Esophagus muscularis mucosa (tissue), 4 donors: ENCODE measurements around the gene HDAC4. TPM values are rescaled to one million over a fixed set of nuclear protein-coding genes. Genes with fewer than 3 reads are reported as not detected.

ENCODE experiments used
- DNase-seq: peaks from one replicate; pipeline ENCODE4 v3.0.0-alpha.2; 2017; ENCODE audit errors: extremely low spot score
- H3K27ac ChIP-seq, 4 donors: fragments of 200-600 bp; sonication (generic); replicated peaks in 1 of 4; 1 replicate in 3 of 4; 2 replicates in 1 of 4; pipeline ENCODE4 v1.5.1; 2016 to 2019; ENCODE audit warnings: mild to moderate bottlenecking in 1 of 4
- H3K27me3 ChIP-seq, 4 donors: fragments of 200-600 bp; sonication (generic); one replicate each; pipeline versions ENCODE4 v1.5.1 to v1.6.0; 2016 to 2019
- H3K36me3 ChIP-seq, 4 donors: fragments of 200-600 bp; sonication (generic); one replicate each; pipeline ENCODE4 v1.5.1; 2016 to 2019
- H3K4me1 ChIP-seq, 4 donors: fragments of 200-600 bp; sonication (generic); one replicate each; pipeline ENCODE4 v1.5.1; 2016 to 2019
- H3K4me3 ChIP-seq, 4 donors: fragments of 200-600 bp; sonication (generic); 1 replicate in 2 of 4; 2 replicates in 2 of 4; pipeline ENCODE4 v1.5.1; 2016 to 2019; ENCODE audit warnings: mild to moderate bottlenecking in 4 of 4, moderate library complexity in 1 of 4
- H3K9me3 ChIP-seq, 4 donors: fragments of 200-600 bp; sonication (generic); 1 replicate in 3 of 4; 2 replicates in 1 of 4; pipeline ENCODE4 v1.5.1; 2016 to 2019
- CTCF ChIP-seq, 3 experiments: fragments of 200-600 bp in 2 of 3; fragments of 450-650 bp in 1 of 3; sonication (generic) in 2 of 3; IDR thresholded peaks; one replicate each; pipeline ENCODE4 v1.5.1; 2017 to 2019; ENCODE audit warnings: antibody characterized with exemption in 3 of 3, mild to moderate bottlenecking in 2 of 3, moderate library complexity in 1 of 3
- EP300 ChIP-seq: sonication (generic); formaldehyde crosslinking; IDR thresholded peaks from one replicate; pipeline ENCODE4 v1.6.1; 2017; ENCODE audit warnings: antibody characterized with exemption
- POLR2A ChIP-seq: fragments of 450-650 bp; IDR thresholded peaks from one replicate; pipeline ENCODE4 v1.6.1; 2017; ENCODE audit warnings: antibody characterized with exemption, moderate library complexity, mild to moderate bottlenecking, low read depth
- POLR2AphosphoS5 ChIP-seq, 2 donors: sonication (generic); formaldehyde crosslinking; IDR thresholded peaks; one replicate each; pipeline ENCODE4 v1.6.1; 2017; ENCODE audit warnings: antibody characterized with exemption in 2 of 2
- WGBS: methylation state at CpG from one replicate; pipeline ENCODE4 v1.1.5; 2018; 5-methylcytosine and 5-hydroxymethylcytosine counted together
- intact Hi-C: fragments of 100-400 bp; cut with DNase I; formaldehyde crosslinking; loops from one replicate; pipeline ENCODE4 v1.15.1; 2023
- total RNA-seq, 4 donors: library from RNA; depleted of rRNA; stranded (reverse); fragments of >200 nt; gene quantifications; one replicate each; pipeline versions ENCODE4 v1.1.0 to v1.2.1, GENCODE V29; 2016

The HDAC4 gene
- total RNA-seq, 4 donors from 2014 or later = 59.4 to 119 (median 76.1) TPM

GRCh38 chr2:239399433-239399920 is 1.3 kb downstream of the HDAC4 start:
- Histone ChIP-seq H3K4me1 (peaks cover 45 to 65% (median 58%) of the 10 kb centered on the region in 4 donors), H3K9me3 (no peaks in the 10 kb centered on the region), H3K27me3 (no peaks in the 10 kb centered on the region), H3K27ac (peak overlapping the region; percentile 64 to 100 (median 84)), H3K4me3 (peak overlapping the region; percentile 57 to 86 (median 76)), H3K36me3 (no peaks in the 10 kb centered on the region)
- intact Hi-C loops = loop anchor here (5.0 to 10.0 kb wide), 3 partner anchors 37 to 255 kb away; no protein-coding TSS in a partner anchor
- TF ChIP-seq POLR2AphosphoS5 (IDR thresholded peaks at IDR 0.05) (peak in 1 of 2 donors; percentile 15), POLR2A (no peak)
- 3% methylated on average over 8 of the region's 8 CpGs for WGBS
- DNase-seq = no peak

- TF ChIP-seq POLR2A (no peak), POLR2AphosphoS5 (IDR thresholded peaks at IDR 0.05) (no peak), EP300 (no peak), CTCF (IDR thresholded peaks at IDR 0.05) (no peak)
- no peaks in the 10 kb centered on the region for H3K9me3 ChIP-seq
- H3K27ac ChIP-seq = peak overlapping the region; percentile 64 to 100 (median 84)
- intact Hi-C loops = loop anchor here (5.0 to 10.0 kb wide), 3 partner anchors 36 to 254 kb away; no protein-coding TSS in a partner anchor
- peak overlapping the region in 3 of 4 donors; percentile 20 to 86 (median 81) for H3K4me3 ChIP-seq
- H3K27me3 ChIP-seq = no peaks in the 10 kb centered on the region
- H3K4me1 ChIP-seq = peaks cover 55 to 75% (median 68%) of the 10 kb centered on the region in 4 donors
- 53% methylated on average over 9 of the region's 10 CpGs for WGBS
- H3K36me3 ChIP-seq = no peaks in the 10 kb centered on the region
- DNase-seq = no peak
These were observed 2.3 kb downstream of the HDAC4 start for GRCh38 chr2:239398521-239398921.

- Histone ChIP-seq H3K27ac (peak overlapping the region; percentile 64 to 100 (median 84)), H3K4me1 (peaks cover 60 to 80% (median 73%) of the 10 kb centered on the region in 4 donors), H3K9me3 (no peaks in the 10 kb centered on the region), H3K4me3 (peak overlapping the region in 1 of 4 donors; percentile 81), H3K36me3 (no peaks in the 10 kb centered on the region), H3K27me3 (no peaks in the 10 kb centered on the region)
- intact Hi-C loops = loop anchor here (5.0 to 10.0 kb wide), 3 partner anchors 36 to 253 kb away; no protein-coding TSS in a partner anchor
- no peak for TF ChIP-seq CTCF (IDR thresholded peaks at IDR 0.05)
- TF ChIP-seq POLR2AphosphoS5 (IDR thresholded peaks at IDR 0.05) = no peak
- no peak for TF ChIP-seq EP300
- TF ChIP-seq POLR2A = no peak
- 87% methylated on average over 16 of the region's 16 CpGs for WGBS
- DNase-seq = no peak
These were observed 2.8 kb downstream of the HDAC4 start for GRCh38 chr2:239397931-239398471.

GRCh38 chr2:239396881-239397681 is 3.7 kb downstream of the HDAC4 start:
- Histone ChIP-seq H3K4me1 (peaks cover 67 to 81% (median 76%) of the 10 kb centered on the region in 4 donors), H3K36me3 (no peaks in the 10 kb centered on the region), H3K27me3 (no peaks in the 10 kb centered on the region), H3K4me3 (no peak overlapping the region), H3K27ac (peak overlapping the region in 3 of 4 donors; percentile 9 to 83 (median 49)), H3K9me3 (no peaks in the 10 kb centered on the region)
- no peak for DNase-seq
- 75% methylated on average over 19 of the region's 19 CpGs for WGBS
- TF ChIP-seq POLR2A (no peak), EP300 (no peak), CTCF (IDR thresholded peaks at IDR 0.05) (peak in 2 of 3 experiments; percentile 18 to 31), POLR2AphosphoS5 (IDR thresholded peaks at IDR 0.05) (peak; percentile 49 to 67)
- intact Hi-C loops = loop anchor here (5.0 to 10.0 kb wide), 3 partner anchors 35 to 252 kb away; no protein-coding TSS in a partner anchor

GRCh38 chr2:239395524-239395923 is 5.3 kb downstream of the HDAC4 start:
- Histone ChIP-seq H3K27me3 (no peaks in the 10 kb centered on the region), H3K9me3 (no peaks in the 10 kb centered on the region), H3K4me1 (peaks cover 74 to 93% (median 86%) of the 10 kb centered on the region in 4 donors), H3K36me3 (no peaks in the 10 kb centered on the region), H3K27ac (no peak overlapping the region), H3K4me3 (no peak overlapping the region)
- WGBS = 68% methylated on average over 6 of the region's 6 CpGs
- no peak for DNase-seq
- no peak for TF ChIP-seq CTCF (IDR thresholded peaks at IDR 0.05)
- TF ChIP-seq EP300 = no peak
- no peak for TF ChIP-seq POLR2A
- TF ChIP-seq POLR2AphosphoS5 (IDR thresholded peaks at IDR 0.05) = no peak
- intact Hi-C loops = loop anchor here (5.0 to 10.0 kb wide), 3 partner anchors 33 to 251 kb away; no protein-coding TSS in a partner anchor
